HG03354 (cell line): ENCODE measurements around the gene FKBP5.
A peak's percentile ranks its signal among the peaks of the same experiment; 100 is the strongest.
"Not testable (repeated sequence)": the region's sequence is repeated elsewhere in the genome, so short reads cannot be mapped to it uniquely, and the experiment has no call there.

Experiments
- ATAC-seq: cut with Tn5 transposase; IDR thresholded peaks from one replicate; pipeline ENCODE4 v1.9.1; 2021; ENCODE audit warnings: mild to moderate bottlenecking; ENCODE audit not compliant: unreplicated experiment, poor library complexity, severe bottlenecking

Gene FKBP5

GRCh38 chr6:35688605-35689322 is at the start of gene FKBP5:
Gene FKBP5 (minus strand): TSS chr6:35688915. CDS start chr6:35642824, 46,091 bp downstream.
- ATAC-seq: peak; percentile 89

- peak; percentile 48 for ATAC-seq
Measured at GRCh38 chr6:35737413-35738211, 48.9 kb upstream of the FKBP5 start.

- no peak for ATAC-seq
Measured at GRCh38 chr6:35736982-35737412, 48.3 kb upstream of the FKBP5 start, which contains the start of gene ARMC12. Gene ARMC12 (plus strand): TSS chr6:35737032. CDS start chr6:35737109, 77 bp downstream.

GRCh38 chr6:35736253-35736894 is 47.7 kb upstream of the FKBP5 start:
- no peak for ATAC-seq

GRCh38 chr6:35735452-35735851 is 46.7 kb upstream of the FKBP5 start:
- ATAC-seq: no peak

GRCh38 chr6:35734319-35734718 is 45.6 kb upstream of the FKBP5 start:
- not testable (repeated sequence) for ATAC-seq

- no peak for ATAC-seq
Measured at GRCh38 chr6:35733633-35734032, 44.9 kb upstream of the FKBP5 start.

- peak; percentile 58 for ATAC-seq
Measured at GRCh38 chr6:35731736-35732532, 43.2 kb upstream of the FKBP5 start.

- ATAC-seq: peak; percentile 59
Measured at GRCh38 chr6:35731414-35731735, 42.7 kb upstream of the FKBP5 start.

GRCh38 chr6:35730745-35731413 is 42.2 kb upstream of the FKBP5 start:
- no peak for ATAC-seq

GRCh38 chr6:35729722-35730121 is 41.0 kb upstream of the FKBP5 start:
- ATAC-seq: no peak

GRCh38 chr6:35728683-35729678 is 40.3 kb upstream of the FKBP5 start:
- ATAC-seq: no peak

- peak; percentile 40 for ATAC-seq
Measured at GRCh38 chr6:35727935-35728682, 39.4 kb upstream of the FKBP5 start.

GRCh38 chr6:35727231-35727934 is 38.7 kb upstream of the FKBP5 start:
- peak; percentile 18 for ATAC-seq

- no peak for ATAC-seq
Measured at GRCh38 chr6:35725721-35726438, 37.2 kb upstream of the FKBP5 start.

GRCh38 chr6:35725081-35725708 is 36.5 kb upstream of the FKBP5 start:
- ATAC-seq: no peak
